ENCODE results near the gene VPS16.

- TF ChIP-seq EZH2 (IDR thresholded peaks at IDR 0.05; ENCODE audit: low read length, missing control alignments) = no peak
- TF ChIP-seq CTCF (conservative IDR thresholded peaks at IDR 0.05 in 1 of 2, IDR thresholded peaks at IDR 0.05 in 1 of 2; ENCODE audit: low read depth in 1 of 2, low read length in 2 of 2) = no peak
These were observed 23.2 kb upstream of the VPS16 start for GRCh38 chr20:2817341-2817726.

All from fibroblast of lung (primary cell).